ENCODE results near the gene INTS11. TPM values are rescaled to one million over a fixed set of nuclear protein-coding genes. Genes with fewer than 3 reads are reported as not detected.

INTS11 gene
- total RNA-seq, 1 experiment from 2014 or later = 139 TPM

DNA sequence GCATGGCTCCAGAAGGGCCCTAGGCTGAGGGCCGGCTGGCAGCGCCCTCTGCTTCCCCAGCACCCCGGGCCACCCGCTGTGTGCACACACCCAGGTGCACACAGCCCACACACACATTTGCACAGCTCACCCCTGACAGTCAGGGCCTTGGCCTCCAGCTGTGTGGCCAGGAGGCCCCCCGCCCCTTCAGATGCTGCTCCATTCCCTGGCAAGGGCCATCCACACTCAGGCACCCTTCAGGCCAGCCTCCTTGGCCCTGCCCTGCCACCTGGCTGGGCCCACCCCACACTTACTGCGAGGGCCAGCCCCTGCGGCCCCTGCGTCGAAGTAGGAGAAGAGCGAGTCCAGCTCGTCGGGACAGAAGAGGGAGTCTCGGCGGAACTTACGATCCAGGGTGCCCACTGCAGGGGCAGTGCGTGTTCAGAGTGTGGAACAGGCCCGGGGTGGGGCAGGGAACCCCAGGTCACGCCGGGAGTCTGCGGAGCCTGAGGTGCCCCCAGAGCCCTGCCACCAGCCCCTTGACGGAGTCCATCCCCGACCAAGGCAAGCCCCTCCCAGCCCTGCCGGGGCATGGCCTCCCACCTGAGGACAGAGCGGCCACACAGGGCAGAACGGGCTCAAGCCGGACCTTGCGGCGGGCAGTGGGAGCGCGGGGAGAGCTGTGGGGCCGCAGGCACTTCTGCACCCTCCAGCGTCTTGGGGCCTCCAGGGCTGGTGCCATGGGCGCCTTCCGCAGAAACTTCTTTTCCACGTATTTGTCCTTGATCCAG lies 29.1 kb downstream of the INTS11 start:
- Histone ChIP-seq H2BK20ac (ENCODE audit: low read depth, low read length, poor library complexity, severe bottlenecking) (no peak overlapping the region), H3K23me2 (ENCODE audit: insufficient read length, low read depth, low read length, poor library complexity, severe bottlenecking) (peaks cover 4% of the 10 kb centered on the region), H3K79me2 (ENCODE audit: insufficient read depth, low read length) (no peaks in the 10 kb centered on the region), H3K18ac (ENCODE audit: insufficient read length, low read depth, low read length) (no peak overlapping the region), H3K4me1 (ENCODE audit: insufficient read depth, low read length) (no peaks in the 10 kb centered on the region), H3K27ac (ENCODE audit: insufficient read length, low read depth, low read length) (no peak overlapping the region), H2AFZ (ENCODE audit: low read length) (no peak overlapping the region), H3K27me3 (ENCODE audit: insufficient read depth, low read length) (no peaks in the 10 kb centered on the region), H4K91ac (ENCODE audit: insufficient read length, low read depth, low read length) (no peak overlapping the region), H3K9ac (ENCODE audit: extremely low read depth, insufficient read length, low read length) (no peak overlapping the region), H3K23ac (ENCODE audit: insufficient read length, low read depth, low read length) (no peak overlapping the region), H2AK5ac (ENCODE audit: insufficient read length, low read length) (no peak overlapping the region), H2BK120ac (ENCODE audit: low read depth, low read length, poor library complexity, severe bottlenecking) (no peak overlapping the region), H3K56ac (ENCODE audit: insufficient read length, low read depth, low read length) (no peak overlapping the region), H2BK15ac (ENCODE audit: low read depth, low read length) (no peak overlapping the region), H2BK5ac (ENCODE audit: insufficient read length, low read length) (no peak overlapping the region), H4K20me1 (ENCODE audit: control insufficient read depth, insufficient read depth, insufficient read length) (no peaks in the 10 kb centered on the region), H3T11ph (ENCODE audit: low read length) (no peak overlapping the region), H3K9me3 (ENCODE audit: control insufficient read depth, low read depth, low read length) (no peaks in the 10 kb centered on the region), H3K4ac (ENCODE audit: low read depth, low read length) (no peak overlapping the region), H4K5ac (ENCODE audit: insufficient read length, low read depth, low read length) (no peak overlapping the region), H3K4me2 (ENCODE audit: insufficient read depth, insufficient read length, low read length) (no peak overlapping the region), H2BK12ac (ENCODE audit: insufficient read length, low read depth, low read length) (no peak overlapping the region), H3K79me1 (ENCODE audit: insufficient read depth, low read depth, low read length, poor library complexity, severe bottlenecking) (no peaks in the 10 kb centered on the region), H3K14ac (ENCODE audit: insufficient read depth, low read length) (no peak overlapping the region; the same call in 1 of the 2 replicates), H4K8ac (replicated peaks; ENCODE audit: insufficient read length, low read depth, low read length) (no peak overlapping the region)
- Mint-ChIP-seq H3K36me3 (ENCODE audit: insufficient read depth in 1 of 3, low read depth in 3 of 3) (no peaks in the 10 kb centered on the region), H3K27ac (no peak overlapping the region), H3K4me3 (no peak overlapping the region), H3K9me3 (no peaks in the 10 kb centered on the region), H3K27me3 (ENCODE audit: low read depth) (no peaks in the 10 kb centered on the region; the same call in 1 of the 2 replicates), H3K4me1 (peaks cover 0 to 7% of the 10 kb centered on the region in 2 experiments; a peak in 2 of 4 replicates)
- WGBS (ENCODE audit: extremely low coverage, insufficient read length, low lambda C conversion rate) = no CpG with 5 or more reads among the region's 35 CpGs
- DNase-seq = no peak
- TF ChIP-seq, protein P1, sequence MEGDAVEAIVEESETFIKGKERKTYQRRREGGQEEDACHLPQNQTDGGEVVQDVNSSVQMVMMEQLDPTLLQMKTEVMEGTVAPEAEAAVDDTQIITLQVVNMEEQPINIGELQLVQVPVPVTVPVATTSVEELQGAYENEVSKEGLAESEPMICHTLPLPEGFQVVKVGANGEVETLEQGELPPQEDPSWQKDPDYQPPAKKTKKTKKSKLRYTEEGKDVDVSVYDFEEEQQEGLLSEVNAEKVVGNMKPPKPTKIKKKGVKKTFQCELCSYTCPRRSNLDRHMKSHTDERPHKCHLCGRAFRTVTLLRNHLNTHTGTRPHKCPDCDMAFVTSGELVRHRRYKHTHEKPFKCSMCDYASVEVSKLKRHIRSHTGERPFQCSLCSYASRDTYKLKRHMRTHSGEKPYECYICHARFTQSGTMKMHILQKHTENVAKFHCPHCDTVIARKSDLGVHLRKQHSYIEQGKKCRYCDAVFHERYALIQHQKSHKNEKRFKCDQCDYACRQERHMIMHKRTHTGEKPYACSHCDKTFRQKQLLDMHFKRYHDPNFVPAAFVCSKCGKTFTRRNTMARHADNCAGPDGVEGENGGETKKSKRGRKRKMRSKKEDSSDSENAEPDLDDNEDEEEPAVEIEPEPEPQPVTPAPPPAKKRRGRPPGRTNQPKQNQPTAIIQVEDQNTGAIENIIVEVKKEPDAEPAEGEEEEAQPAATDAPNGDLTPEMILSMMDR (conservative IDR thresholded peaks at IDR 0.05) = no peak
